GM18502 (cell line): ENCODE measurements around the gene UBE2F.
"Not testable (repeated sequence)": the region's sequence is repeated elsewhere in the genome, so short reads cannot be mapped to it uniquely, and the experiment has no call there.

Experiments
- ATAC-seq: cut with Tn5 transposase; IDR thresholded peaks from one replicate; pipeline ENCODE4 v1.9.1; 2021; ENCODE audit warnings: mild to moderate bottlenecking; ENCODE audit not compliant: unreplicated experiment, poor library complexity

UBE2F gene

GRCh38 chr2:237977380-237977779 is 10.6 kb downstream of the UBE2F start:
- ATAC-seq: no peak

DNA sequence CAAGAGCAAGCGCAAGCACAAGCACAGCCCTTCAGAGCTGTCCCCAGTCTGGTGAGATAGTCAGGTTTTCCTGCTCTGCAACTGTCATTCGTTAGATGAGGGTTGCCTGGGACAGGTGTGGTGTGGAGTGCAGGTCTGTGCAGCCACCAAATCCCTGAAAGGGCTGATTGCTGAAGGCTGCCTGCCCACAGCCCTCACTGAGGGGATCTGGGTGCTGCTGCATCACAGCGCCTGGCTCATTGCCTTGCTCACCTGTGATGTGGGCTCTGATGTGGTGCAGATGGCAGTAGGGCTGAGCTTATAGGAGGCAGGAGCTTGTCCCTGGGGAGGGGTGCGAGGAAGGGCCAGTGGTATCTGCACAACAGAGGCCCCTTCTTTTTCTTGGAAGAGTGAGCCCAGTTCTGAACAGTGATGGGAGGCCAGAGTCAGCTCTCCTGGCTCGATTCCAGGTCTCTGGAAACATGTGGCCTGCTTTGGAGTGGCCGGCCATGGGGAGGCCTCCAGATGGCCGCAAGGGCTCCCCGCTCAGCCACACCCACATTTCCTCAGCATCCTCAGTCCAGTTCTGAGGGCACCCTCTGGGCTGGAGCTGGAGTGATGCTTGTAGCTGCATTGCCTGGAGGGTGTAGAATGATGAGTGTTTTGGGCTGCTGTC is 11.4 kb downstream of the UBE2F start:
- no peak for ATAC-seq

DNA sequence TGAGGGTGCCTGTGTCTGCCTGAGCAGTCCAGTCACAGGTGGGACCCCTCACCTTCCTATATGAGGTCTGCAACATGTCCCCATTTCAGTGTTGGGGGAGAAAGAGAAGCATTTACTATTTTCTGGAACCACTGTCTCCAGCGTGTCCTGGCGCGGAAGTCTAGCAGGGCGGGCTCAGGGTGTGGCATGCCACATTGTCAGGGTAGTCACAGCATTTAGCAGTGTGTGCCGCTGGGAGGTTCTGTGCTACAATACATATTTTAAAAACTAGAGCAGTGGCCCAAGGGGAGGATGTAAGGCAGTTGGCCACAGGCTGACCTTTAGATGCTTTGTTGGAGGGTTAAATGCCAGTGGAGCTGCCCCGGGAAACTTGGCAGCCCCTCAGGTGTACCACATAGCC is 12.5 kb downstream of the UBE2F start:
- ATAC-seq: no peak

GRCh38 chr2:237980087-237980486 is 13.3 kb downstream of the UBE2F start:
- ATAC-seq: no peak

DNA sequence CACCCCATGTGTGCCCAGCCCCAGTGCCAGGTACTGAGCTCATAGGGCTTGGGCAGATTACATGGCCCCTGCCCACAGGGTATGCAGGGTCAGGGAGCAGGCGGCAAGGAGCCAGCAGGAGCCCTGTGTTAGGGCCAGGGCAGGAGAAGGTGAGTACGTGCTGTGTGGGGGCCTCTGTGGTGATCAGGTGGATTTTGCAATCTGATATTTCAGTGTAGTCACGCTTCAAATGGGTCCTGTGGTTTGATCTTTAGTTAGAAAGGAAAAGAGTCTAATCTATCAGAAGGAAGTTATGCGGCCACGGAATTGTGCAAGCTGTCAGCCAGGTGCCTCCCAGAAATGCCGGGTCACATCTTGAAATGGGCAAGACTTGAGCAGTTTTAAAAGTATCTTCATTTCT is 13.9 kb downstream of the UBE2F start:
- no peak for ATAC-seq

GRCh38 chr2:237981621-237982020 is 14.8 kb downstream of the UBE2F start:
- not testable (repeated sequence) for ATAC-seq

- no peak for ATAC-seq
These were observed 15.4 kb downstream of the UBE2F start for GRCh38 chr2:237982039-237982725.

DNA sequence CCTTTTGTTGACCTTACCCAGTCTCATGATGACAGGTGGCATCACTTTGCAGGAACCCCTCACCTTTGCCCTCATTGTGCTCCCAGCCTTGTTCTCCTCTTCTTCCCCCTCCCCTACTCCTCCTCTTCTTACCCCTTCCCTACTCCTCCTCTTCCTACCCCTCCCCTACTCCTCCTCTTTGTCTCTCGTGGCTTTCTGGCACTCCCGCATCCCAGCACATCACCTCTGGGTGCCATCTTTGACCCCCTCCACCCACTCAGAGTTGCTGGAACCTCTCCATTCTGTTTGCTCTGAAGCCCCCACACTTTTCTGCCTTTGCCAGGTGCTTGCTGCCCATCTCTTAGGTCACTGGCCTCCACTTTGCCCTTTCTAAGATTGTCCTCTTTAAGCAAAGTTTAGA is 17.1 kb downstream of the UBE2F start:
- no peak for ATAC-seq

GRCh38 chr2:237987268-237987667 is 20.5 kb downstream of the UBE2F start:
- no peak for ATAC-seq

DNA sequence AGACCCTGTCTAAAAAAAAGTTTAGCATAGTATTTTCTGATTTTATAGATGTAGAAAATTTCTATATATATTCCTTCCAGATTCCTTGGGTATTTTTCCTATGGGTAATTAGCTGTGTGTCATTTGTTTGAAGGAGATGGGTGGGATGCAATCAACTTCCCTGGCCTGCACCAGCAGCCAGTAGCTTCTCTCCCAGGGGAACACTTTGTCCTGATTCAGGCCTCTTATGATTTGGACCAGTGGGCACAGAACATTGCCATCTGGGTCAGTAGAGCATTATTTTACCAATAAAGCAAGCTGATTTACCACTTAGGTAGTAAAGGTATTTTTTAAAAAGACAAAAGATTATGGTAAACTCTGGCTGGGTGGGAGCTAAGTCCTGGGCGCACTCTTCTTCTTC is 26.9 kb downstream of the UBE2F start:
- ATAC-seq: no peak

- no peak for ATAC-seq
These were observed 28.2 kb downstream of the UBE2F start for GRCh38 chr2:237995036-237995435.

DNA sequence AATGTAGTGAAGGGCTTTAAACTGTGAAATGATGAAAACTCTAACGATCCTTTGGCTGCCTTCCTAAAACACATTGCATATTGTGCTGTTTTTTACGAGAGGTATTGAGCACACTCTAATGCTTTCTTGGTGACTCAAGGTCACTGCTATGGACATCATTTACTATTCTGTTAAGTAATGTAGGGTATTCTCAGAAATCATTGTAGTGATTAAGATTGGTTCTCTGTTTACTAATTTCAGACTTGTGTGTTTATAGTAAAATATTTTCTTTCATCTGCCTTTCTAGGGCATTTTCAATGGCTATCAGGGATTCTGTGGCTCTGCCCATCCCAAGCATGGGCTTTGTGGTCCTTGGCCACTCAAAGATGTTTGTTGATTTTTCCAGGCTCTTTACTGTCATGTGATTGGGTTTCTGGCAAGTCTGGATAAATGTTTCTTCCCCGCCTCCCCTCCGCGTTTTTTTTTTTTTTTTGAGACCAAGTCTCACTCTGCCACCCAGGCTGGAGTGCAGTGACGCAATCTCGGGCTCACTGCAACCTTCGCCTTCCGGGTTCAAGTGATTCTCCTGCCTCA is 29.3 kb downstream of the UBE2F start:
- ATAC-seq: no peak

GRCh38 chr2:237997521-237997920 is 30.7 kb downstream of the UBE2F start:
- no peak for ATAC-seq

- peak; percentile 77 for ATAC-seq
These were observed 31.7 kb downstream of the UBE2F start for GRCh38 chr2:237998530-237998929.

DNA sequence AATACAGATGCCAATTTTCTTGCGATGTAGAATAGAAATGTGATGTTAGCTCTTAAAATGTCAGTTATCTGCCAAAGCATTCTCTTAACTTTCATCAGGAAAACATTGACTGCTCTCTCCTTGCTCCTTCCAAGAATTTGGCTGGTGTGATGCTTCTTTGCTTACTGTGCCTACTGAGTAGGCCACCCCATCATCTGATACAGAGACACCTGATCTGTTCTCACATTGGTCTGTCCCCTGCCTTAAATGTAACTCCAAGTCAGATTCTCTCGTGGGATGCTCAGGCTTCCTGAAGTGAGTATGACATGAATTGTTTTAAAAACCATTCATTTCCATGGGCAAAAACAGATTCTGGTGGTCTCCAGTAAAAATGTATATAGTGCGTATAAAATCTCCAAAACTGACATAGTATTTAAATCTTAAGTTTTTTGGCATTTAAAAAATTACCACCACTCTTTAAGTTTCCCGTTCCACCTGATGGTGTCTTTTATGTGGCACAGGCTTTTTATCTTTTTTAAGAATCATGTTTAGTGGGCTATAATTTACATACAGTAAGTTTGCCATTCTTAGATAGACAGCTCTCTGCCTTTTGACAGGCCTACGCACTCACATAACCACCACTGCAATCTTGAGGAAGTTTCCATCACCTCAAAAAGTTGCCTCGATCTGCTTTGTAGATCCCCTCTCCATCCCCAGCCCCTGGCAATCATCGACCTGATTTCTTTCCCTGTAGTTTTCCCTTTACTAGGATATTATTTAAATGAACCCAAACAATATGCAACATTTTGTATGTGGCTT is 36.6 kb downstream of the UBE2F start:
- no peak for ATAC-seq

DNA sequence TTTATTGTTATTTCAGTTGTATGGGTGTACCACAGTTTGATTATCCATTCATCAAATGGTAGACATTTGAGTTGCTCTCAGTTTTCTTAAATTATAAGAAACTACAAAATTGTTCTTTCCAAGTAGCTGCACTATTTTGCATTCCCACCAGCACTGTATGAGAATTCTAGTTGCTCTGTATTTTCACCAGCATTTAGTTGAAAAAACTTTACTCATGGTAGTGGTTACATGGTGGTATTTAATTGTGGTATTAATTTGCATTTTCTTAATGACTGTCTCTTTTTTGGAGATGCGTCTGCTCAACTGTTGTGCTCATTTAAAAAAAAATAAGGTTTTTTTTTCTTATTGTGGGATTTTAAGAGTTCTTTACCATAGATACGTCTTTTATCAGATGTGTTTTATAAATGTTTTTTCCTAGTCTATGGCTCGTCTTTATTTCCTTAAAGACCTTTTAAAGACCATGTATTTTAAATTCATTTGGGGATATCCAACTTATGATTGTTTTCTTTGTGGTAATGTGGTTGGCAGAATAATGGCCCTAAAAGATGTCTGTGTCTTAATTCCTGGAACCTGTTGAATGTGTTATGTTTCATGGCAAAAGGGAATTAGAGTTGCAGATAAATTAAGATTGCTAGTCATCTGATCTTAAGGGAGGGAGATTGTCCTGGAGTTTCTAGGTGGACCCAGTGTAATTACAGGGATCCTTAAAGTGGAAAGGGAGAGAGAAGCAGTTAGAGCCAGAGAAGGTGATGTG is 37.4 kb downstream of the UBE2F start:
- no peak for ATAC-seq

GRCh38 chr2:238005528-238005927 is 38.7 kb downstream of the UBE2F start:
- ATAC-seq: no peak

GRCh38 chr2:238006510-238006909 is 39.7 kb downstream of the UBE2F start:
- ATAC-seq: no peak

DNA sequence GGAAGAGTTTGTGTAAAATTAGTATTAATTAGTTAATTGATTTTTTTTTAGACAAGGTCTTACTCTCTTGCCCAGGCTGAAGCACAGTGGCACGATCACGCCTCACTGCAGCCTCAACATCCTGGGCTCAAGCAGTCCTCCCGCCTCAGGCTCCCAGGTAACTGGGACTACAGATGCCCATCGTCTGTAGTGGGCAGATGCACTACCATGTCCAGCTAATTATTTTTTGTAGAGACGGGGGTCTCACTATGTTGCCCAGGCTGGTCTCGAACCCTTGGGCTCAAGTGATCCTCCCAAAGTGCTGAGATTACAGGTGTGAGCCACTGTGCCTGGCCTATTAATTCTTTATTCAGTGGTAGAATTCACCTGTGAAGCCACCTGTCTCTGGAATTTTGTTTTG is 41.1 kb downstream of the UBE2F start:
- no peak for ATAC-seq

- ATAC-seq: no peak
These were observed 42.7 kb downstream of the UBE2F start for GRCh38 chr2:238009563-238009962.
